Measurements from ENCODE around the gene BLOC1S3.

Gene BLOC1S3

GRCh38 chr19:45178262-45179071 lies at the start of gene BLOC1S3:
Gene BLOC1S3 (plus strand): TSS chr19:45178784. CDS start chr19:45179297, 513 bp downstream.
- H3K36me3 ChIP-seq (ENCODE audit: insufficient read depth, low read length), result no peaks in the 10 kb centered on the region

GRCh38 chr19:45128806-45129205 lies 49.8 kb upstream of the BLOC1S3 start:
- Histone ChIP-seq H3K79me2 (ENCODE audit: control insufficient read depth, insufficient read depth, low read length, unreplicated experiment) (peaks cover 13% of the 10 kb centered on the region), H2AFZ (ENCODE audit: low read length, unreplicated experiment) (no peak overlapping the region), H3K36me3 (ENCODE audit: insufficient read depth, low read length) (no peaks in the 10 kb centered on the region), H3K4me3 (ENCODE audit: low read depth, low read length) (no peak overlapping the region), H3K4me1 (ENCODE audit: control insufficient read depth, insufficient read depth, low read length, unreplicated experiment) (no peaks in the 10 kb centered on the region), H3K27ac (ENCODE audit: low read depth, low read length) (no peak overlapping the region), H3K27me3 (ENCODE audit: insufficient read depth, low read length) (no peaks in the 10 kb centered on the region)

More at GRCh38 chr19:45178262-45179071, at the start of gene BLOC1S3:
- peak within 1 kb of the TSS; percentile 86 for H3K4me3 ChIP-seq (ENCODE audit: low read depth, low read length)
- H3K4me1 ChIP-seq (ENCODE audit: control insufficient read depth, insufficient read depth, low read length, unreplicated experiment), result peaks cover 4% of the 10 kb centered on the region
- H3K27me3 ChIP-seq (ENCODE audit: insufficient read depth, low read length), result no peaks in the 10 kb centered on the region
- peaks cover 20% of the 10 kb centered on the region for H3K79me2 ChIP-seq (ENCODE audit: control insufficient read depth, insufficient read depth, low read length, unreplicated experiment)
- peak within 1 kb of the TSS; percentile 89 for H2AFZ ChIP-seq (ENCODE audit: low read length, unreplicated experiment)
- H3K27ac ChIP-seq (ENCODE audit: low read depth, low read length), result peak within 1 kb of the TSS; percentile 91

- no peaks in the 10 kb centered on the region for H3K27me3 ChIP-seq (ENCODE audit: insufficient read depth, low read length)
- H2AFZ ChIP-seq (ENCODE audit: low read length, unreplicated experiment), result no peak overlapping the region
- peaks cover 13% of the 10 kb centered on the region for H3K79me2 ChIP-seq (ENCODE audit: control insufficient read depth, insufficient read depth, low read length, unreplicated experiment)
- H3K36me3 ChIP-seq (ENCODE audit: insufficient read depth, low read length), result no peaks in the 10 kb centered on the region
- H3K27ac ChIP-seq (ENCODE audit: low read depth, low read length), result no peak overlapping the region
- no peaks in the 10 kb centered on the region for H3K4me1 ChIP-seq (ENCODE audit: control insufficient read depth, insufficient read depth, low read length, unreplicated experiment)
- no peak overlapping the region for H3K4me3 ChIP-seq (ENCODE audit: low read depth, low read length)
Measured at GRCh38 chr19:45130236-45130635, 48.3 kb upstream of the BLOC1S3 start.

- no peaks in the 10 kb centered on the region for H3K4me1 ChIP-seq (ENCODE audit: control insufficient read depth, insufficient read depth, low read length, unreplicated experiment)
- H3K27ac ChIP-seq (ENCODE audit: low read depth, low read length), result no peak overlapping the region
- H3K36me3 ChIP-seq (ENCODE audit: insufficient read depth, low read length), result no peaks in the 10 kb centered on the region
- H2AFZ ChIP-seq (ENCODE audit: low read length, unreplicated experiment), result no peak overlapping the region
- H3K27me3 ChIP-seq (ENCODE audit: insufficient read depth, low read length), result no peaks in the 10 kb centered on the region
- peaks cover 10% of the 10 kb centered on the region for H3K79me2 ChIP-seq (ENCODE audit: control insufficient read depth, insufficient read depth, low read length, unreplicated experiment)
- H3K4me3 ChIP-seq (ENCODE audit: low read depth, low read length), result no peak overlapping the region
Measured at GRCh38 chr19:45130888-45131615, 47.5 kb upstream of the BLOC1S3 start.

- Histone ChIP-seq H3K4me1 (ENCODE audit: control insufficient read depth, insufficient read depth, low read length, unreplicated experiment) (no peaks in the 10 kb centered on the region), H3K4me3 (ENCODE audit: low read depth, low read length) (no peak overlapping the region), H3K27me3 (ENCODE audit: insufficient read depth, low read length) (no peaks in the 10 kb centered on the region), H3K36me3 (ENCODE audit: insufficient read depth, low read length) (no peaks in the 10 kb centered on the region), H3K79me2 (ENCODE audit: control insufficient read depth, insufficient read depth, low read length, unreplicated experiment) (no peaks in the 10 kb centered on the region), H3K27ac (ENCODE audit: low read depth, low read length) (no peak overlapping the region), H2AFZ (ENCODE audit: low read length, unreplicated experiment) (no peak overlapping the region)
Measured at GRCh38 chr19:45133661-45134060, 44.9 kb upstream of the BLOC1S3 start.

GRCh38 chr19:45135176-45135885 lies 43.3 kb upstream of the BLOC1S3 start:
- Histone ChIP-seq H3K4me3 (ENCODE audit: low read depth, low read length) (no peak overlapping the region), H3K79me2 (ENCODE audit: control insufficient read depth, insufficient read depth, low read length, unreplicated experiment) (no peaks in the 10 kb centered on the region), H3K27me3 (ENCODE audit: insufficient read depth, low read length) (no peaks in the 10 kb centered on the region), H3K4me1 (ENCODE audit: control insufficient read depth, insufficient read depth, low read length, unreplicated experiment) (no peaks in the 10 kb centered on the region), H2AFZ (ENCODE audit: low read length, unreplicated experiment) (no peak overlapping the region), H3K36me3 (ENCODE audit: insufficient read depth, low read length) (no peaks in the 10 kb centered on the region), H3K27ac (ENCODE audit: low read depth, low read length) (no peak overlapping the region)

GRCh38 chr19:45136507-45137178 lies 41.9 kb upstream of the BLOC1S3 start:
- Histone ChIP-seq H3K4me1 (ENCODE audit: control insufficient read depth, insufficient read depth, low read length, unreplicated experiment) (no peaks in the 10 kb centered on the region), H3K27me3 (ENCODE audit: insufficient read depth, low read length) (no peaks in the 10 kb centered on the region), H3K36me3 (ENCODE audit: insufficient read depth, low read length) (no peaks in the 10 kb centered on the region), H2AFZ (ENCODE audit: low read length, unreplicated experiment) (no peak overlapping the region), H3K79me2 (ENCODE audit: control insufficient read depth, insufficient read depth, low read length, unreplicated experiment) (no peaks in the 10 kb centered on the region), H3K27ac (ENCODE audit: low read depth, low read length) (no peak overlapping the region), H3K4me3 (ENCODE audit: low read depth, low read length) (no peak overlapping the region)

GRCh38 chr19:45137179-45137761 lies 41.3 kb upstream of the BLOC1S3 start:
- H3K27ac ChIP-seq (ENCODE audit: low read depth, low read length), result no peak overlapping the region
- no peaks in the 10 kb centered on the region for H3K4me1 ChIP-seq (ENCODE audit: control insufficient read depth, insufficient read depth, low read length, unreplicated experiment)
- H3K4me3 ChIP-seq (ENCODE audit: low read depth, low read length), result no peak overlapping the region
- no peaks in the 10 kb centered on the region for H3K79me2 ChIP-seq (ENCODE audit: control insufficient read depth, insufficient read depth, low read length, unreplicated experiment)
- H3K27me3 ChIP-seq (ENCODE audit: insufficient read depth, low read length), result no peaks in the 10 kb centered on the region
- H3K36me3 ChIP-seq (ENCODE audit: insufficient read depth, low read length), result no peaks in the 10 kb centered on the region
- H2AFZ ChIP-seq (ENCODE audit: low read length, unreplicated experiment), result no peak overlapping the region

GRCh38 chr19:45138303-45138751 lies 40.3 kb upstream of the BLOC1S3 start:
- Histone ChIP-seq H2AFZ (ENCODE audit: low read length, unreplicated experiment) (no peak overlapping the region), H3K36me3 (ENCODE audit: insufficient read depth, low read length) (no peaks in the 10 kb centered on the region), H3K4me1 (ENCODE audit: control insufficient read depth, insufficient read depth, low read length, unreplicated experiment) (no peaks in the 10 kb centered on the region), H3K27ac (ENCODE audit: low read depth, low read length) (no peak overlapping the region), H3K79me2 (ENCODE audit: control insufficient read depth, insufficient read depth, low read length, unreplicated experiment) (no peaks in the 10 kb centered on the region), H3K27me3 (ENCODE audit: insufficient read depth, low read length) (no peaks in the 10 kb centered on the region), H3K4me3 (ENCODE audit: low read depth, low read length) (no peak overlapping the region)
